Anterior cingulate cortex (tissue), 58 donors: Measurements from ENCODE around the gene OCEL1.
A peak's percentile ranks its signal among the peaks of the same experiment; 100 is the strongest.
"Not testable (repeated sequence)": the region's sequence is repeated elsewhere in the genome, so short reads cannot be mapped to it uniquely, and the experiment has no call there.

ENCODE experiments used
- DNase-seq, 58 donors: peaks; one replicate each; lab custom pipeline; 2025; lab: John Stamatoyannopoulos, UW

The OCEL1 gene

DNA sequence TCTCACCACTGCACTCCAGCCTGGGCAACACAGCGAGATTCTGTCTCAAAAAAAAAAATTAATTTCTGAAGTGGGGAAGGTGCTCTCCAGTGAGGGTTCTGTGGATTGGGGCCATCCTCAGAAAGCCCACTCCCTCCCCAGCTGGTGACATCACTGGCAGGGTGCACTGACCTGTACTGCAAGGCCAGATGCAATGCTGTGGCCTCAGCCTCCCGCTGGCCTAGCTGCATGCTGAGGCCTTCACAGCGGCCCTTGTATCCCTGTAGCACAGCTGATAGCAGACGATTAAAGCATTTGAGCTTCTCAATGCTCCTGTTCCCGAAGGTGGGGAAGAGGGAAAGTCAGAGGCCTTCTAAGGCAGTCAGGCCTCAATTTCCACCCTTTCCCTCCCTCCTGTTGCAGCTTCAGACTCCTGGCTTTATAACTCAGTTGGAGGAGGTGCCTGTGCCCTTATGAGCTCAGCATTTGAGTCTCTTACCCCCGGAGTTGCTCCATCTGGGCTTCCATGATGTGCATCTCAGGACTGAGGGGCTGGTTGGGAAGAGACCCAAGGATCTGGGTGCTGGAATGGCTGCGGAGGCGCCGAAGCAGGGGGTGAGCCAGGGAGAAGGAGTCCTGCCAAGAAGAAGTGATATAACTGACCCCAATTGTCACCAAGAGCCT is 33.2 kb downstream of the OCEL1 start:
- DNase-seq: no peak

DNA sequence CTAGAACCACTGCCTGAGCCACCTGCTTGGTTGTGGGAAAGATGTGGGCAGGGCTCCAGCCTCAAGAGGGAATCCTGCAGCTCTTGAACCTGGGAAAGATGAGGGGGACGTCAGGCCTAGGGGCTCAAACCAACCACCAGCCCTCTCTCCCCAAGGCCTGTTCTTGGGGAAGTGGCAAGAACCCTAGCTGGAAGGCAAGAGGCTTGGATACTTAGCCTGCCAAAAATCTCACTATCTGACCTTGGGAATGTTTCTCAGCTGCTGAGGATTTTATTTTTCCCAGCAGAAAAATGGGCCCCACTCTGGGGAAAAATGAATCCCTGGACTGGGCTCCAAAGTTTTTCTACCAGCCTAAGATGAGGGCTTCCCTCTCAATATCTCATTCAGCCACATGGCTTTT is 33.9 kb downstream of the OCEL1 start:
- DNase-seq: no peak

DNA sequence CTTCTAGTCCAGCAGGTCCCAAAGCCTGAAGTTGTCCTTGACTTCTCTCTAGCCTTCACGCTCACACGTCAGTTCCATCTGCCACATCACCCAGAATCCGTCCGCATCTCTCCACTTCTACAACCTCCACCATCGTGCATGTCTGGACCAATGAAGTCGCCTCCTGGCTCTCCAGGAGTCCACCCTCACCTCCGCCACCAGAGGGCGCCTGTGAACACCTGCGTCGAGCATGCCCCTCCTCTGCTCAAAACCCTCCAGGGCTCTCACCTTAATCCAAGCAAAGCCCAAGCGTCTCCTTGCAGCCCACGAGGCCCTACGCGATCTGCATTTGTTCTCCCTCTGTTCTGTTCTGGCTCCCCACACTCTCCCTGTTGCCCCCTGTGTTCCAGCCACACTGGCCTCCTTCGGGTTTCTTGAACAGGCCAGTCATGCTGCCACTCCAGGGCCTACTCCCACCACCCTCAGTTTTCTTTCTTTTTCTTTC is 34.9 kb downstream of the OCEL1 start:
- peak in 30 of 58 donors; percentile 3 to 60 (median 21) for DNase-seq

DNA sequence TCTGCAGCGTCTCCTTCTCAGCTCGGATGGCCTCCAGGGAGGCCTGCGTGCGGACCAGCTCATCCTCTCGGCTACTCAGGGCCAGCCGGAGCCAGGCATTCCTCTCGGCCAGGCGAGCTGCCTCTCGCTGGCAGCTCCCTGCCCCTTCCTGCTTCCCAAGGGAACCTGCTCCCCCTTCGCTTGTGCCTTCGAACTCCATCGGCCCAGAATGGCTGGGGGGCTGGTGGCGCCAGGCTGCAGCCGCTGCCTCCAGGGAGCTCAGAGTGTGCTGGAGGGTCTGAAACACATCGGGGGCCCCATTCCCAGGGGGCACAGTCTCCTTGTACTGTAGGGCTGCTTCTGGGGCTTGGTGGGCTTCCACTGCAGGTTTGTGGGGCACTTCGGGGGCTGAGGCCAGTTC is 36.5 kb downstream of the OCEL1 start:
- no peak for DNase-seq

DNA sequence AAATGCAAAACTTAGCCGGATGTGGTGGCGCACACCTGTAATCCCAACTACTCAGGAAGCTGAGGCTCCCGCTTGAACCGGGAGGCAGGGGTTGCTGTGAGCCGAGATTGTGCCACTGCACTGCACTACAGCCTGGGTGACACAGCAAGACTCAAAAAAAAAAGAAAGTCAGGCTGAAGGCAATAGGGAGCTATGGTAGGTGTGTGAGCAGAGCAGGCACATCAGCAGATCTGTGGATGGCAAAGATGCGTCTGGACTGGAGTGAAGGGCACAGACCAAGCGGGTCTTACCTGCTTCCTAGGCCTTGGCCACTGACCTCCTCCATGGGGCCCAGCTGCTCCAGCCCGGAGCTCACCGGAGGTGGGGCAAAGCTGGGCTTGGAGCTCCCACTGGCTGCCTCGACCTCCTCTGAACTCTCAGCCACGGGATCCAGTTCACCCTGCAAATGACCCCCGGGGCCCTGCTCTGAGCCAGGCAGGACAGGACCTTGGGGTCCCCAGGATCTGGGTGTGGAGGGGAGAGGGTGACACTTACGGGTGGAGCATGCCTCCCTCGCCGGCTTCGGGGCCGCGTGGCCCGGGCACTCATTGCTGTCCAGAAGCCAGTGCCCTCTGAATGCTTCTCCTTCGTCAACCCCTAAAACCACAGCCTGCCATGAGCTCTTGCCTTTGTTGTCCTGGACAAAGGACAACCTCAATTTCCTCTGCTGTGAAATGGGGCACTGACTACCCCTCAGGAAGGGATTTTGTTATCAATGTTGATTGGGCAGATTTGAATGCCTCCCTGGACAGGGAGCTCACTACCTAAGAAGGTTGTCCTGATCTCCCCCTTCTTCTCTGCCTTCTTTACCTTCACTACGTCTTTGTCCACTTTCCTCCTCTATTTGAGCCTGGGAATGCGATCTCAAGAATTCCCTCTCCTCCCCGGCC is 38.0 kb downstream of the OCEL1 start:
- no peak for DNase-seq

DNA sequence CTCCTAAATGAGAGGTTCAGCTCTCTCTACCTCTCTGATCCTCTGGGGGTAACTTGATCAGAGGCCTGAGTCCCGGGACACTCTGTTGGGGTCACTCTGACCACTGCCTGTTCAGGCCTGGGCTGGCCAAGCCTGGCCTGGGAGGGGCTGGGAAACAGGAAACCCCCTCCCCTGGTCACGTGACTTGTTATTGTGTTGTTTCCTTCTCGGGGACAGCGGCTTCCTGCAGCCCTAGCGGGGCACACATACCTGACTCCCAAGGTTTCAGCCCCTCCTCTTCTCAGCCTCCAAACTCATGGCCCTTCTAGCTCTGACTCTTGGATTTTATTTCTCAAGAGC is 38.6 kb downstream of the OCEL1 start, which contains the start of gene USHBP1:
TSS of gene USHBP1 (minus strand) at position 105 of the 339 bp plus-strand sequence. CDS start 446 bp downstream, outside the sequence.
- DNase-seq: no peak

DNA sequence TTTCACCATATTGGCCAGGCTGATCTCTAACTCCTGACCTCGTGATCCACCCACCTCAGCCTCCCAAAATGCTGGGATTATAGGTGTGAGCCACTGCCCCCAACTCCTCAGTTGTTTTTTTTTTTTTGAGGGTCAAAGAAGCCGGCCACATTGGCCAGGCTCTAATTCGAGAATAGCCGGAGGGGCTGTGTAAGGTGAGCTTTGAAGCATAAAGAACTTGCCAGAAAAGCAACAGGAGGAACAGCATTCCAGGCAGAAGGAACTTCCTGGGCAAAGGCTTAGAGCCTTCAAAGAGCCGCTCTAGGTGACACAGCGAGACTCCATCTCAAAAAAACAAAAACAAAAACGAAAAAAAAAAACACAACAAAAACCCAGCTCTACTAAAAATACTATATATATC is 40.0 kb downstream of the OCEL1 start:
- no peak for DNase-seq

DNA sequence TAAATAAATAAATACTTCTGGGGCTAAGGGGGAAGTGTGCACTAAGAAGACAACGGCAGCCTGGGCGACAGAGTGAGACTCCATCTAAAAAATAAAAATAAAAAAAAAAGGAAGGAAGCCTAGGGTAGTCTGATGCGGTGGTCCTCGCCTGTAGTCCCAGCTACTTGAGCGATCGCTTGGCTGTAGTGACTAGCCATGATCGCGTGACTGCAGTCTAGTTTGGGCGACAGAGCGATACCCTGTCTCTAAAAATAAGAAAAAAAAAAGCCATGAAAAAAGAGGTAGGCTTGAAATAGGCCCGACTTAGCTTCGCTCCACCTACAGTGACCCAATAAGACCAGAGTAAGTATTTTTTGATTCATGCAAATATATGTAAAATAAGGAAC is 40.6 kb downstream of the OCEL1 start:
- peak in 3 of 58 donors; percentile 39 to 69 (median 45) for DNase-seq

DNA sequence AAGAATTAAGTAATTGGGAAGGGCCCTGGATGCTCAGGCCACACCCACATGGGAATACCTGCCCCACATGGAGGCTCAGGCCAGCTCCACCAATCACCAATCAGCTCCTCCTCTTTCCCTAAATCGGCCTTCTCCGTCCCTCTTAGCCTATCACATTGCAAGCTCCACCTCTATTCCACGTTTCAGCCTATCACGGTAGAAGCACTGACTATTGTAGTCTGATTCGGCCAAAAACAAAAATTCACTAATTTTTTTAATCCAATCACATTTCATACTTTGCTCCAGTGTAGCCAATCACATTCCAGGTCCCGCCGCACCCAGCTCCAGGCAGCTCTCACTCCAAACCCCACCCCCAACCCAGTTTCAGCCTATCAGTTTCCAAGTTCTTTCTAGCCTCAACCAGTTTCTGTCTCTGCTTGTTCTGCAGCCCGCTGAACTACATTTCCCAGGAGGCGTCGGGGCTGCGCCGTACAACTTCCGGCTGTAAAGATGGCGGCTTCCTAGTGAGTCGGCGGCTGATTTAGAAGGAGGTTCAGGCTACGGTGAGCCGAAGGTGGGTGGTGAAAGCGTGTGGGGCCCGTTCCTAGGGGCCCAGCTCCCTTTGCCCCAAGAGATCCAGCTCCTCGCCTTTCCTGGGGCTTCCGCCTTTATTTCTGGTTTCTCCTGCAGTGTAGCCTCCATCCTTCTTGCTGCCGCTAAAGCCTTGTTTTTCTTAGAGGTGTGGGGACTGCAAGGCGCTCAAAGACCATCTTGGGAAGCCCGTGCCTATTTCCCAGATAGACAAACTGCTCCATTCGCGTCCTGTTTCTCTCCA is 41.2 kb downstream of the OCEL1 start, which contains the start of gene BABAM1:
TSS of gene BABAM1 (plus strand) at position 469 of the 814 bp plus-strand sequence. CDS start 1,364 bp downstream, outside the sequence.
- DNase-seq: peak; percentile 82 to 100 (median 96)

DNA sequence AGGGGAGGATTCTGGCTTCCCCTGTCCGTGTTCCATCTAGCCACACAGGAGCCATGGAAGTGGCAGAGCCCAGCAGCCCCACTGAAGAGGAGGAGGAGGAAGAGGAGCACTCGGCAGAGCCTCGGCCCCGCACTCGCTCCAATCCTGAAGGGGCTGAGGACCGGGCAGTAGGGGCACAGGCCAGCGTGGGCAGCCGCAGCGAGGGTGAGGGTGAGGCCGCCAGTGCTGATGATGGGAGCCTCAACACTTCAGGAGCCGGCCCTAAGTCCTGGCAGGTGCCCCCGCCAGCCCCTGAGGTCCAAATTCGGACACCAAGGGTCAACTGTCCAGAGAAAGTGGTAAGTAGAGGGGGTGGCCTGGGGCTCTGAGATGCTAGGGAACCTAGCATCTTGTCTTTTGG is 42.7 kb downstream of the OCEL1 start:
- no peak for DNase-seq

DNA sequence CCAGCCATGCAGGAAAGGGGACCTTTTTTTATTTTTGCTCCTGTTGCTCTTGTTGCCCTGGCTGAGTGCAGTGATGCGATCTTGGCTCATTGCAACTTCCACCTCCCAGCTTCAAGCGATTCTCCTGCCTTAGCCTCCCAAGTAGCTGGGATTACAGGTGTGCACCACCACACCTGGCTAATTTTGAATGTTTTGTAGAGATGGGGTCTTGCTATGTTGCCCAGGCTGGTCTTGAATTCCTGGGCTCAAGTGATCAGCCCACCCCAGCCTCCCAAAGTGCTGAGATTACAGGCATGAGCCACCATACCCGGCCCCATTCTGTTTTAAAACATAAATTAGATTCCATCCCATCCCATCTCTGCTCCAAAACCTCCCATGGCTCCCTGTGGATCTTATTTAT is 48.9 kb downstream of the OCEL1 start:
- not testable (repeated sequence) for DNase-seq

DNA sequence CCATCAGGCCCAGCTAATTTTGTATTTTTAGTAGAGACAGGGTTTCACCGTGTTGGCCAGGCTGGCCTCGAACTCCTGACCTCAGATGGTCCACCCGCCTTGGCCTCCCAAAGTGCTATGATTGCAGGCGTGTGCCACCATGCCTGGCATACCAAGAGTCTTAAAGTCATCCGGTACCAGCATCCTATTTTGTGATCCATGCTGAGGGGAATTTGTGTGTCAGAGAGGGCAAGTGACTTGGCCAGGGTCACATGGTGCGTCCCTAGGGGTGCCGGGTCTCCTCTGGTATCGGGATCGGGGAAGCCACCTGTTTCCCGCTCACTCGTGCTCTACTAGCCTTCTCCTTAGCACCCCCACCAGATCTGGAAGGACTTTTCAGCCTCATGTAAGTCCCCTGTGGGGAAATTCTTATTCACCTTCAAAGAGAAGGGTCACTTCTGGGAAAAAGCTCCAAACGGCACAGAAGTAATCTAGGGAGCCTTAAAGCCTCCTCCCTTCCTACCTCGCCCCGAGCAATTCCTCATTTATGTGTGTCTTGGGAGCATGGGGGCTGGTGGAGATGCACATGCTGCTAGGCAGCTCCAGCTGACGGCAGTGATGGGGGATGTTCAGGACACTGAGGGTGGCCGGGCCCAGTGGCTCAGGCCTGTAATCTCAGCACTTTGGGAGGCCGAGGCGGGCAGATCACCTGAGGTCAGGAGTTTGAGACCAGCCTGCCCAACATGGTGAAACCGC is 49.6 kb downstream of the OCEL1 start:
- no peak for DNase-seq
